ENCODE results near the gene BAZ2A. TPM values are rescaled to one million over a fixed set of nuclear protein-coding genes. Genes with fewer than 3 reads are reported as not detected.

Gene BAZ2A
- total RNA-seq, 1 experiment from 2014 or later, result 131 TPM

- DNase-seq (ENCODE audit: low read depth, low spot score) (no peak), ATAC-seq (peak; percentile 18; the same call in 1 of the 2 replicates)
- POLR2A ChIA-PET, result no interaction called here
- CTCF ChIA-PET, result interaction anchor here (0.6 kb wide), 2 partner anchors 11 to 50 kb away, joined by 3 to 17 read pairs; no protein-coding TSS in a partner anchor
- no TSS peak for BruUV-seq (replicated peaks)
- intact Hi-C loops (cut with micrococcal nuclease; ENCODE audit: unreplicated experiment) (no loop called here), in situ Hi-C loops (cut with HindIII; ENCODE audit: low pct_unique_long_range_greater_than_20kb, low sequenced_read_pairs) (no loop called here)
- TF ChIP-seq REST (IDR thresholded peaks at IDR 0.05; ENCODE audit: insufficient read depth in 1 of 2, low read depth in 2 of 2, low read length in 1 of 2) (no peak), POLR2AphosphoS5 (IDR thresholded peaks at IDR 0.05; ENCODE audit: low read depth, low read length) (peak; percentile 70), SIN3A (IDR thresholded peaks at IDR 0.05; ENCODE audit: borderline replicate concordance, insufficient read depth, low read depth, low read length) (no peak)
- Histone ChIP-seq H3K36me3 (ENCODE audit: control insufficient read depth, insufficient read depth, low read length) (peaks cover 22% of the 10 kb centered on the region), H3K4me1 (ENCODE audit: control insufficient read depth, insufficient read depth, low read length) (no peaks in the 10 kb centered on the region), H3K9me3 (ENCODE audit: control insufficient read depth, insufficient read depth, low read depth, low read length) (no peaks in the 10 kb centered on the region), H3K4me3 (ENCODE audit: low read depth in 2 of 2, low read length in 2 of 2) (no peak overlapping the region), H3K27me3 (ENCODE audit: control insufficient read depth, insufficient read depth, low read length) (no peaks in the 10 kb centered on the region), H3K27ac (ENCODE audit: low read length) (no peak overlapping the region)
Observed at GRCh38 chr12:56661979-56662638, 32.0 kb upstream of the BAZ2A start.

- POLR2A ChIA-PET, result no interaction called here
Observed at GRCh38 chr12:56661560-56661959, 31.4 kb upstream of the BAZ2A start.

More at GRCh38 chr12:56661560-56661959, 31.4 kb upstream of the BAZ2A start:
- DNase-seq (ENCODE audit: low read depth, low spot score) (no peak), ATAC-seq (no peak)
- no TSS peak for BruUV-seq (replicated peaks)
- Histone ChIP-seq H3K27me3 (ENCODE audit: control insufficient read depth, insufficient read depth, low read length) (no peaks in the 10 kb centered on the region), H3K4me3 (ENCODE audit: low read depth in 2 of 2, low read length in 2 of 2) (no peak overlapping the region), H3K9me3 (ENCODE audit: control insufficient read depth, insufficient read depth, low read depth, low read length) (no peaks in the 10 kb centered on the region), H3K27ac (ENCODE audit: low read length) (no peak overlapping the region), H3K36me3 (ENCODE audit: control insufficient read depth, insufficient read depth, low read length) (peaks cover 21% of the 10 kb centered on the region), H3K4me1 (ENCODE audit: control insufficient read depth, insufficient read depth, low read length) (no peaks in the 10 kb centered on the region)
- in situ Hi-C loops (cut with HindIII; ENCODE audit: low pct_unique_long_range_greater_than_20kb, low sequenced_read_pairs) (no loop called here), intact Hi-C loops (cut with micrococcal nuclease; ENCODE audit: unreplicated experiment) (no loop called here)
- TF ChIP-seq POLR2AphosphoS5 (IDR thresholded peaks at IDR 0.05; ENCODE audit: low read depth, low read length), result no peak
- no peak for TF ChIP-seq CTCF (IDR thresholded peaks at IDR 0.05)
- TF ChIP-seq SIN3A (IDR thresholded peaks at IDR 0.05; ENCODE audit: borderline replicate concordance, insufficient read depth, low read depth, low read length), result no peak
- TF ChIP-seq TCF7L2 (IDR thresholded peaks at IDR 0.05; ENCODE audit: low read depth, low read length), result no peak
- TF ChIP-seq REST (IDR thresholded peaks at IDR 0.05; ENCODE audit: insufficient read depth in 1 of 2, low read depth in 2 of 2, low read length in 1 of 2), result no peak
- CTCF ChIA-PET, result no interaction called here

Measured in Panc1 (cell line).